DMS153 treated with DMSO at 0.1 percent for 48 hours (cell line): Measurements from ENCODE around the gene RAP1B.

Experiments used
- DNase-seq: peaks from one replicate; lab custom pipeline; 2025; ENCODE audit not compliant: unreplicated experiment; lab: John Stamatoyannopoulos, UW

The RAP1B gene

GRCh38 chr12:68611806-68612160 is 1.1 kb downstream of the RAP1B start:
- DNase-seq: no peak

- no peak for DNase-seq
Observed at GRCh38 chr12:68612202-68612601, 1.5 kb downstream of the RAP1B start.

- no peak for DNase-seq
Observed at GRCh38 chr12:68612697-68613096, 2.0 kb downstream of the RAP1B start.

GRCh38 chr12:68613209-68613904 is 2.7 kb downstream of the RAP1B start:
- DNase-seq: no peak

- DNase-seq: no peak
Observed at GRCh38 chr12:68614105-68614679, 3.5 kb downstream of the RAP1B start.

- DNase-seq: no peak
Observed at GRCh38 chr12:68614769-68615168, 4.1 kb downstream of the RAP1B start.

GRCh38 chr12:68617160-68617926 is 6.6 kb downstream of the RAP1B start:
- no peak for DNase-seq

GRCh38 chr12:68619541-68619940 is 8.8 kb downstream of the RAP1B start:
- DNase-seq: no peak

GRCh38 chr12:68620519-68621471 is 10.1 kb downstream of the RAP1B start:
- DNase-seq: no peak

- no peak for DNase-seq
Observed at GRCh38 chr12:68621472-68622081, 10.9 kb downstream of the RAP1B start.

GRCh38 chr12:68622250-68622649 is 11.6 kb downstream of the RAP1B start:
- DNase-seq: no peak

- DNase-seq: no peak
Observed at GRCh38 chr12:68623059-68623458, 12.4 kb downstream of the RAP1B start.

- DNase-seq: no peak
Observed at GRCh38 chr12:68623984-68624383, 13.3 kb downstream of the RAP1B start.

- no peak for DNase-seq
Observed at GRCh38 chr12:68624933-68625332, 14.2 kb downstream of the RAP1B start.

- no peak for DNase-seq
Observed at GRCh38 chr12:68627673-68628319, 17.1 kb downstream of the RAP1B start.

- no peak for DNase-seq
Observed at GRCh38 chr12:68628698-68629097, 18.0 kb downstream of the RAP1B start.

GRCh38 chr12:68630050-68630449 is 19.4 kb downstream of the RAP1B start:
- DNase-seq: no peak

- no peak for DNase-seq
Observed at GRCh38 chr12:68630598-68630997, 19.9 kb downstream of the RAP1B start.

GRCh38 chr12:68631227-68631626 is 20.5 kb downstream of the RAP1B start:
- DNase-seq: no peak

GRCh38 chr12:68632486-68632885 is 21.8 kb downstream of the RAP1B start:
- DNase-seq: no peak
